AG09309 (cell line): ENCODE results near the gene OVCH1.

Source experiments
- DNase-seq: peaks from one replicate; pipeline ENCODE4 v3.0.0-alpha.2; 2010; ENCODE audit warnings: low read depth
- H3K4me3 ChIP-seq: 2 replicates; pipeline ENCODE4 v1.5.1; 2011; ENCODE audit warnings: mild to moderate bottlenecking, low read depth, low read length, moderate library complexity; ENCODE audit not compliant: control insufficient read depth
- CTCF ChIP-seq: IDR thresholded peaks from 2 replicates; pipeline ENCODE4 v1.5.1; 2011; ENCODE audit warnings: mild to moderate bottlenecking, low read depth, low read length, inconsistent platforms; ENCODE audit not compliant: insufficient read depth, control insufficient read depth; ENCODE audit errors: missing control alignments

OVCH1 gene

GRCh38 chr12:29508949-29509348, 11.5 kb upstream of the OVCH1 start:
- no peak for TF ChIP-seq CTCF
- DNase-seq: no peak
- no peak overlapping the region for H3K4me3 ChIP-seq

DNA sequence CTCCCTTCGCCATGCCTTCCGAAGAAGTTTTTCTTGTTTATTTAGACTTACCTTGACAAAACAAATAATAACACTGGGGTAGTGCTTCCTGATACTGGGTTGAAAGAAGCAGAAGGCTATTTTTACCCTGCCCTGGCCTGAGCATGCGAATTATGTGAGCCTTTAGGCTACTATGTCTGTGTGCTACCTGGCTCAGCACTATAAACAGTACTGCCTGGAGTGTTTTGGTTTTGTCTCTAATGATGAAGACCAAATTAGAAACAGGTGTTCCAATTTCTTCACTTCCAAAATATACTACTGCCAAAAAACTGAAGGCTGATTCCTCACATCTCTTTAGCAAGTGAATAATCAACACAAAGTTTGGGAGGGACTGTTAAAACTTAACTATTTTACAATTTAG, 7.6 kb upstream of the OVCH1 start:
- DNase-seq: no peak
- H3K4me3 ChIP-seq: no peak overlapping the region
- no peak for TF ChIP-seq CTCF

DNA sequence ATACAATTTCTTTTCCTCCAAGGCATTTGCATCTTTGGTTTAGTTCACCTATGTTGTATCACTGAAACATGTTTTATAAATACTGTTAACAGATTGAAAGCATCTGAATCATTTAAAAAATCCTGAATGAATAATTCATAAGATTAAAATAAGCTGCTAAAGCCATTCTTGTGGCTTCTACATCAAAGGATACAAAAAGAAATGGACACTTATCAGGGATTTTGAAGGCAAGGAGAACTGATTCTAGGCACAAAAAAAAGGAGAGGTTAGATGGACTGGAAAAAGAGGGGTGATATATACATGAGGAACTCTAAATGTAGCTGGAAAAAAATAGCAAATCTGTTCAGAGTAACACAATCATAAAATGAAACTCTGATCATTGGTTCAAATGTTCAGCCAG, 5.8 kb upstream of the OVCH1 start:
- H3K4me3 ChIP-seq: no peak overlapping the region
- DNase-seq: no peak
- no peak for TF ChIP-seq CTCF

DNA sequence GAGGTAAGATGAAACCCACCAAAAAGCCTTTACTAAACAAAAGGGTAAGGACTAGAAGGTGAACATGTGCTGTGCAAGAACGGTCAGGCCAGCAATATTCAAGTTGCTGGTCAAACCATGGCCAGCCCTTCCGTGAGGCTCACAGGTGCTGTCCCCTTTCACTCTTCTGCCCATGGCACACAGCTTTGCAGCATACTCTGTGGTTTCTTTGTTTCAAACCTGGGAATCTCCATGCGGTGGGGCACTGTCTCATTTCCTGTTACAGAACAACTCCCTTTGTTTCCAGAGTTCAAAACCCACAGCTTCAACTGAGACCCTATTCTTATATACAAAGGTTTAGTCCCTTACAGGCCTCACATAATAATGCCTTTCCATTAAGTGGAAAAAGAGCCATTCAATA, 1.7 kb upstream of the OVCH1 start:
- no peak for TF ChIP-seq CTCF

DNA sequence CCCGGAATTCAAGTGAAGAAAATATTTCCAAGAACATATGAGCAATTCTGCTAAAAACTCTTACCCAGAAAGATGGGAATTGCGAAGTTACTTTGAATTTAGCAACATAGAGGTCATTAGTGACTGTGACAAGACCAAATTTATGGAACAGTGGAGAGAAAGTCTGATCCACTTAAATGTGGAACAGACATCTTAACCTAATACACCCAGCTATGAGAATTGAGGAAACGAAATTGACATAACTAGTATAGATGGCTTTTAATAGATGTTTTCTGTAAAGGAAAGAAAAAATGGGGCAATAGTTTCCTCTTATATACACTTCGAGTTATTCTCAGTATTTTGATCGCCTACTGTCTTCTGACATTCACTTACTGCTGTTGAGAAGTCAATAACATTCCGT, 4.6 kb downstream of the OVCH1 start:
- H3K4me3 ChIP-seq: no peak overlapping the region
- no peak for DNase-seq
- TF ChIP-seq CTCF: no peak

More for the DNA sequence above, 1.7 kb upstream of the OVCH1 start:
- no peak overlapping the region for H3K4me3 ChIP-seq
- DNase-seq: no peak

DNA sequence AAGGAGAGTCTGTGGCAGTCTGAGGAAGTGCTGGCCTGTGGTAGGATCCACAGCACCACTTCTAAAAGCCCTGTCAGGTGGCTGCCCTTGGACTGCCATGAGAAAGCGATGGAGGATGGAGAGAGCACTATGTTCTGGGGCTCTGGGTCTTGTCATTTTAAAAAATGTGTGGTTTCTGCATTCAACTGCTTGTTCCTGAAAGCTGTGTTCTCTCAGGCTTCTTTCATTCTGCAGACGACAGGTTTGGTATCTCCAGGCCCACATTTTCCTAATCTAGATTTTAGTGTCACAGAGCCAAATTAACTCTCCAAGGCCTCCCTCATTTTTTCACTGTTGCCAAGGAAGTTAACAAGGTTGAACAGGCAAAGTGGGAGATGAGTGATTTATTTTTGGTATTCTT, 10.5 kb downstream of the OVCH1 start:
- H3K4me3 ChIP-seq: no peak overlapping the region
- no peak for TF ChIP-seq CTCF
- DNase-seq: no peak

DNA sequence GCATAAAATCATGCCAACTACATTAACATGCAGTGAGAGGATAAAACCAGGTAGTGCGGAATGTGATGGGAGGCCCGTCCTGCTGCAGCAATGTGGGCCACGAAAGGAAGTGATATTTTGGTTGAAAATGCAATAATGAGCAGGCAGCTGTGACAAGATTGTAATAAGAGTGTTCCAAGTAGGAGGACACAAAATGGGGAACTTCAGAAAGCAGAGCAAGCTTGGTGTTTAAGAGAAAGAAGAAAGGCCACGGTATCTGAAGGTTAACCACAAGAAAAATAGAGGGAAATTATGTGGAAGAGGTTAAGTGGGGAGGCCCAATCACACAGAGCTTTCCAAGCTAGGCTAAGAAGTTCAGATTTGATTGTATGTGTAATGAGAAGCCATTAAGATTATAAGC, 34.3 kb downstream of the OVCH1 start:
- no peak for TF ChIP-seq CTCF
- DNase-seq: no peak
- H3K4me3 ChIP-seq: no peak overlapping the region
